PC-9 (cell line): ENCODE results near the gene CDH13. TPM values are rescaled to one million over a fixed set of nuclear protein-coding genes. Genes with fewer than 3 reads are reported as not detected.

ENCODE experiments used
- BruUV-seq: library from RNA; stranded (reverse); fragments of 400-500 nt; replicated peaks from 2 replicates; lab custom pipeline; 2021; lab: Mats Ljungman, UMichigan
- CTCF ChIA-PET: fragments of 300-600 bp; sonication (Branson Sonifier 250); formaldehyde crosslinking; loops from one replicate; lab custom pipeline; 2022; ENCODE audit warnings: antibody characterized with exemption; lab: Charles Lee
- POLR2A ChIA-PET: fragments of 300-600 bp; sonication (Branson Sonifier 250); formaldehyde crosslinking; loops from one replicate; lab custom pipeline; 2022; ENCODE audit warnings: antibody characterized with exemption; ENCODE audit not compliant: unreplicated experiment; lab: Charles Lee
- DNase-seq, 2 experiments: peaks; one replicate each; pipeline versions ENCODE4 v3.0.0 to v3.0.0-alpha.2; 2015 to 2022; ENCODE audit warnings: mixed read lengths in 1 of 2
- H2AFZ ChIP-seq: fragments of 200-600 bp; sonication (generic); 2 replicates; pipeline ENCODE4 v1.8.1; 2017; ENCODE audit warnings: antibody characterized with exemption
- H3F3A ChIP-seq: fragments of 200-600 bp; sonication (generic); 2 replicates; pipeline ENCODE4 v1.8.1; 2017; ENCODE audit warnings: antibody characterized with exemption, mild to moderate bottlenecking, low read depth; ENCODE audit not compliant: insufficient read depth
- H3K27ac ChIP-seq: fragments of 200-600 bp; sonication (generic); 2 replicates; pipeline ENCODE4 v1.6.1; 2016; ENCODE audit warnings: mixed run types
- H3K27me3 ChIP-seq: fragments of 200-600 bp; sonication (generic); 2 replicates; pipeline ENCODE4 v1.6.1; 2016; ENCODE audit warnings: low read depth, mixed run types; ENCODE audit not compliant: insufficient read depth
- H3K36me3 ChIP-seq: fragments of 200-600 bp; sonication (generic); 2 replicates; pipeline ENCODE4 v1.6.1; 2016; ENCODE audit warnings: low read depth, mixed run types
- H3K4me1 ChIP-seq: fragments of 200-600 bp; sonication (generic); replicated peaks from 2 replicates; pipeline ENCODE4 v1.6.1; 2016; ENCODE audit warnings: mixed run types; ENCODE audit not compliant: insufficient read depth
- H3K4me2 ChIP-seq: fragments of 200-600 bp; sonication (generic); 2 replicates; pipeline ENCODE4 v1.6.1; 2017; ENCODE audit warnings: mixed run types
- H3K4me3 ChIP-seq: fragments of 200-600 bp; sonication (generic); 2 replicates; pipeline ENCODE4 v1.6.1; 2016; ENCODE audit warnings: mixed run types
- H3K79me2 ChIP-seq: fragments of 200-600 bp; sonication (generic); 2 replicates; pipeline ENCODE4 v1.6.1; 2017; ENCODE audit warnings: low read depth, mixed run types
- H3K9me2 ChIP-seq: fragments of 200-600 bp; sonication (generic); 2 replicates; pipeline ENCODE4 v1.8.1; 2017; ENCODE audit warnings: mild to moderate bottlenecking; ENCODE audit not compliant: insufficient read depth
- H3K9me3 ChIP-seq: fragments of 200-600 bp; sonication (generic); 2 replicates; pipeline ENCODE4 v1.8.1; 2016; ENCODE audit warnings: low read depth; ENCODE audit not compliant: insufficient read depth
- H4K20me1 ChIP-seq: fragments of 200-600 bp; sonication (generic); 2 replicates; pipeline ENCODE4 v1.8.1; 2017; ENCODE audit not compliant: insufficient read depth
- EZH2 ChIP-seq: fragments of 200-600 bp; sonication (generic); IDR thresholded peaks from 2 replicates; pipeline ENCODE4 v1.8.0; 2017; ENCODE audit warnings: antibody characterized with exemption, low read depth
- intact Hi-C: fragments of 100-400 bp; cut with micrococcal nuclease; formaldehyde crosslinking; loops from one replicate; pipeline ENCODE4 v1.10.0; 2022; ENCODE audit not compliant: unreplicated experiment
- total RNA-seq: library from RNA; stranded (reverse); gene quantifications from 2 replicates; pipeline ENCODE4 v1.2.3, GENCODE V29; 2021
- TF ChIP-seq, protein P1 (sequence below): fragments of 200-600 bp; sonication (generic); conservative IDR thresholded peaks from 2 replicates; pipeline ENCODE4 v1.6.1; 2017; ENCODE audit warnings: mixed run types, antibody characterized with exemption, mild to moderate bottlenecking, moderate library complexity

CDH13 gene
- total RNA-seq, 1 experiment from 2014 or later: 0.24 TPM

DNA sequence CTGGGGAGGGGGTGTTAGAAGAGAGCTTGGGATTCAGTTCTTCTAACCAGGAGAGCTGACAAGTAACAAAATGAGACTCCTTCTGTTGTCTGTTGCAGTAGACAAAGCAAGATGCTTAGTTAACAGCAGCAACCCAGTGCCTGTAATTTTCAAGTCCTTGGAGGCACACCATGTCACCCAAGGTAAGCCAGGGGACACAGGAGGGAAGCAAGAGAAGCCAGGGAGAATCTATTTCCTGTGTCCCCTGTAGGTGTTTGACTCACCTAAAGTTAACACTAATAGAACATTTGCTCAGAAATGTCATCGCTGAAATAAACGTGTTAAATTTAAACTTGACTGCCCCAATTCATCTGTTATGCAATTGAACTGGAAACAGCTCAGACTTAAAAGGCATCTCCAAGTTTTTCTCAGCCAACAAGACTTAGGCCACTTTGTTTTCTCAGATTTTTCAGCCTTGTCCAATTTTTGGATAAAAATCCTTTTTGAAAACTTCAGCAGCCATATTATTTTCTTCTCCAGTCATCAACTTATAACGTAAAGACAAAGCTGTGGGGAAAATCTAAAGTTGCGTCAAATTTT, 257.6 kb downstream of the CDH13 start:
- no peak overlapping the region for H3K27ac ChIP-seq
- no peaks in the 10 kb centered on the region for H4K20me1 ChIP-seq
- TF ChIP-seq EZH2: no peak
- TF ChIP-seq, protein P1, sequence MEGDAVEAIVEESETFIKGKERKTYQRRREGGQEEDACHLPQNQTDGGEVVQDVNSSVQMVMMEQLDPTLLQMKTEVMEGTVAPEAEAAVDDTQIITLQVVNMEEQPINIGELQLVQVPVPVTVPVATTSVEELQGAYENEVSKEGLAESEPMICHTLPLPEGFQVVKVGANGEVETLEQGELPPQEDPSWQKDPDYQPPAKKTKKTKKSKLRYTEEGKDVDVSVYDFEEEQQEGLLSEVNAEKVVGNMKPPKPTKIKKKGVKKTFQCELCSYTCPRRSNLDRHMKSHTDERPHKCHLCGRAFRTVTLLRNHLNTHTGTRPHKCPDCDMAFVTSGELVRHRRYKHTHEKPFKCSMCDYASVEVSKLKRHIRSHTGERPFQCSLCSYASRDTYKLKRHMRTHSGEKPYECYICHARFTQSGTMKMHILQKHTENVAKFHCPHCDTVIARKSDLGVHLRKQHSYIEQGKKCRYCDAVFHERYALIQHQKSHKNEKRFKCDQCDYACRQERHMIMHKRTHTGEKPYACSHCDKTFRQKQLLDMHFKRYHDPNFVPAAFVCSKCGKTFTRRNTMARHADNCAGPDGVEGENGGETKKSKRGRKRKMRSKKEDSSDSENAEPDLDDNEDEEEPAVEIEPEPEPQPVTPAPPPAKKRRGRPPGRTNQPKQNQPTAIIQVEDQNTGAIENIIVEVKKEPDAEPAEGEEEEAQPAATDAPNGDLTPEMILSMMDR: no peak
- H3K4me1 ChIP-seq: no peaks in the 10 kb centered on the region
- H3K27me3 ChIP-seq: no peaks in the 10 kb centered on the region; the same call in 1 of the 2 replicates
- no peak overlapping the region for H3K4me2 ChIP-seq
- ChIA-PET POLR2A (no interaction called here), CTCF (no interaction called here)
- no peak overlapping the region for H3K4me3 ChIP-seq
- BruUV-seq: no TSS peak
- no peak for DNase-seq
- H3K9me3 ChIP-seq: no peaks in the 10 kb centered on the region
- no peaks in the 10 kb centered on the region for H3K79me2 ChIP-seq
- no peaks in the 10 kb centered on the region for H3F3A ChIP-seq
- intact Hi-C loops: no loop called here
- no peaks in the 10 kb centered on the region for H3K9me2 ChIP-seq
- H2AFZ ChIP-seq: no peak overlapping the region
- no peaks in the 10 kb centered on the region for H3K36me3 ChIP-seq

- no TSS peak for BruUV-seq
These were observed 259.4 kb downstream of the CDH13 start for GRCh38 chr16:82886146-82886545.

DNA sequence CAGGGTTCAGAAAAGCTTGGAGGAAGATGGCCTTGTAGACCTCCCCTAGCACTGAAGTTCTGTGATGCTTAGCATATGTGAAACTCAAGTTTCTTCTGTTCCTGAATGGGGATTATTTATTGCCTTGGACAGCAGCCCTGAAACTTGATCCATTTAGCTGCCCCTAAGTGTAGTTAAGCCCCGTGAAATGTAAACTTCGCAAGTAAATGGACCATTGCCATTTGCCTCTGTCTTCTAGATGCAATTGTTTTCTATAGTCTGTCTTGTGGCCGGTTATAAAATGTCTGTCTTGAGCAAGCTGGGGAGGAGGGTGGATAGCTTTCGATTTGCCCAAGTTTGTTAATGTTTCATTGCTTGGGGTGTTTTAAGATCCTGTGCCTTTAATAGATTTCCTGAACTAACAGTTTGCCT, 261.8 kb downstream of the CDH13 start:
- BruUV-seq: no TSS peak
- H3K36me3 ChIP-seq: no peaks in the 10 kb centered on the region
- no peaks in the 10 kb centered on the region for H4K20me1 ChIP-seq
- TF ChIP-seq EZH2: no peak
- TF ChIP-seq, protein P1: no peak
- no peaks in the 10 kb centered on the region for H3K79me2 ChIP-seq
- no peak overlapping the region for H3K4me3 ChIP-seq
- no peaks in the 10 kb centered on the region for H3F3A ChIP-seq
- H3K4me1 ChIP-seq: no peaks in the 10 kb centered on the region
- no peak overlapping the region for H3K4me2 ChIP-seq
- CTCF ChIA-PET: no interaction called here
- intact Hi-C loops: no loop called here
- no peak overlapping the region for H3K27ac ChIP-seq
- POLR2A ChIA-PET: no interaction called here
- no peaks in the 10 kb centered on the region for H3K9me3 ChIP-seq
- no peak for DNase-seq
- H3K9me2 ChIP-seq: no peaks in the 10 kb centered on the region
- H2AFZ ChIP-seq: no peak overlapping the region
- no peaks in the 10 kb centered on the region for H3K27me3 ChIP-seq

More at GRCh38 chr16:82886146-82886545, 259.4 kb downstream of the CDH13 start:
- no peak overlapping the region for H3K27ac ChIP-seq
- H3K4me2 ChIP-seq: no peak overlapping the region
- POLR2A ChIA-PET: no interaction called here
- H3K4me1 ChIP-seq: no peaks in the 10 kb centered on the region
- no peaks in the 10 kb centered on the region for H3K36me3 ChIP-seq
- TF ChIP-seq, protein P1: no peak
- no peak for TF ChIP-seq EZH2
- no peak overlapping the region for H3K4me3 ChIP-seq
- H3K27me3 ChIP-seq: no peaks in the 10 kb centered on the region; the same call in 1 of the 2 replicates
- no peaks in the 10 kb centered on the region for H3F3A ChIP-seq
- H3K9me2 ChIP-seq: no peaks in the 10 kb centered on the region
- DNase-seq: no peak
- H3K79me2 ChIP-seq: no peaks in the 10 kb centered on the region
- H2AFZ ChIP-seq: no peak overlapping the region
- CTCF ChIA-PET: no interaction called here
- intact Hi-C loops: no loop called here
- H3K9me3 ChIP-seq: no peaks in the 10 kb centered on the region
- H4K20me1 ChIP-seq: no peaks in the 10 kb centered on the region
